Medulla oblongata (tissue), 1 donor: Measurements from ENCODE around the gene LOX.

Source experiments
- DNase-seq: peaks from one replicate; pipeline ENCODE4 v3.0.0-alpha.2; 2015; ENCODE audit errors: extremely low spot score

The LOX gene

GRCh38 chr5:122078116-122079110 is at the start of gene LOX:
TSS of gene LOX (minus strand) at chr5:122078259. CDS start at chr5:122077985, 274 bp downstream.
- DNase-seq, result no peak

DNA sequence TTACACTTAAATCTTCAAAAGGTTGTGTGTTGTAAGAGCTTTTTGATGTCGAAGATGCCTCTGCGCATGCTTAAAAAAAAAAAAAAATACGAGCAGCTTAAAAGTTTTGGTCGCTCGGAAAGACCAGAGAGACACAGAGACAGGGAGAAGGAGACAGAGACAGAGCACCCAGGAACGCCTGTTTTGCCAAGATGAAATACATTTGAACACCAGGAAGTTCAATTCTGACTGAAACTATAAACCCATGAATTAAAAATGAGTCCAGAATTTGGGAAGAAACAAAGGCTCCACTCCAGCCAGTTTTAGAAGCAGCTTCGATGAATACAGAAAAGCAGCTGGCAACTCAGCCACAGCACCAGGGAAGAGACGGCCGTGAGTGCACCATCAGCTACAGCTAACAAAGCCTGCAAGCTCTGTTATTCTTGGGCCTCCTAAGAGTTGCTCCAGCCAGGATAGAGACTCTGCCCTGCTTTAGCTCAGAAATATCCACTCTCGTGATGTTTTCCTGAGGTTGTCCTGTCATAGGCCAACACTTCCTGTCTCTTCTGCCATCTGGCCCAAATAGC is 48.8 kb upstream of the LOX start:
- DNase-seq, result peak; percentile 41

GRCh38 chr5:122126177-122126755 is 48.2 kb upstream of the LOX start:
- no peak for DNase-seq

GRCh38 chr5:122124766-122125165 is 46.7 kb upstream of the LOX start:
- no peak for DNase-seq

- DNase-seq, result no peak
Observed at GRCh38 chr5:122121479-122122465, 43.7 kb upstream of the LOX start.

GRCh38 chr5:122120957-122121356 is 42.9 kb upstream of the LOX start:
- DNase-seq, result no peak

- no peak for DNase-seq
Observed at GRCh38 chr5:122120493-122120892, 42.4 kb upstream of the LOX start.

DNA sequence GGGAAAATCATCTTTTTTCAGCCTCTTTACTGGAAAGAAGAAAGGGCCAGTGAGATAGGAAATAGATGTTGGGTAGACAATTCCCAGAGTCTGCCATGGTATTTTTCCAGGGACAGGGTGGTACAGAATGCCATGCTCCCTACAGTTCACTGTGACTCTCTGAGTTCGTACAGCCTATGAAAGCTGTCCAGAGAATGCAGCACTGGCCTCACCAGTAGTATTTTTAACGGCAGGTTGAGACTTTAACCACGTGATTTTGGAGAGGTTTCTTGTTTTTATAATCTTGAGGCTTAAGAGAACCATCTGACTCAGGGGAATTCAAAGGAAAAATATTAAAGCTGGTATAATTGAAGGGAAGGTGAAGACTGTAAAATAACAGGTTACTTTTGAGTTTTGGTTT is 41.1 kb upstream of the LOX start:
- no peak for DNase-seq

DNA sequence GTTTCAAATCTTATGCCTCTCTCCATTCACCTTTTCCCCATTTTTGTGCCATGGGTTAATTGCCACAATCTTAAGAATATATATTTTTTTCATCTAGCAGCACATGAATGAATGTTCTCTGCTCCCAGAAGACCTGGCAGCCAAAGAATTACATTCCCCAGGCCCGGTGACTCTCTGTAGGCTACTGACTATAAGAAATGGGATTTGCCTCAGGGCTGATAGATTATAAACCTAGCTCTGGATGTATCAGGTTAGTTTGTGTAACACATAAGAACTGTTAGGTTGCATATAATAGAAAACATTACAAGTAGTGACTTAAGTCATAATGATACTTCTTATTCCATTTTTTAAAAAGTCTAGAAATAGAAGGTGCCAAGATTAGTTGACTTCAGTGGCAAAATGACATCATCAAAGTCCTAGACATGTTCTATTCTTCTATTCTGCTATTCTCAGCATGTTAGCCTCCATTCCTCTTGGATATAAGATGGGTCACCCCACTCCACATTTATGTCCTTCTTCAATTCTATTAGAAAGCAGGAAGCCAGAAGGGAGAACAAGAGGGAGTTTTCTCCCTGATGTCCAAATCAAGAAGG is 40.4 kb upstream of the LOX start:
- DNase-seq, result no peak

GRCh38 chr5:122114501-122114900 is 36.4 kb upstream of the LOX start:
- no peak for DNase-seq

- no peak for DNase-seq
Observed at GRCh38 chr5:122112733-122113558, 34.9 kb upstream of the LOX start.

GRCh38 chr5:122112063-122112462 is 34.0 kb upstream of the LOX start:
- no peak for DNase-seq

DNA sequence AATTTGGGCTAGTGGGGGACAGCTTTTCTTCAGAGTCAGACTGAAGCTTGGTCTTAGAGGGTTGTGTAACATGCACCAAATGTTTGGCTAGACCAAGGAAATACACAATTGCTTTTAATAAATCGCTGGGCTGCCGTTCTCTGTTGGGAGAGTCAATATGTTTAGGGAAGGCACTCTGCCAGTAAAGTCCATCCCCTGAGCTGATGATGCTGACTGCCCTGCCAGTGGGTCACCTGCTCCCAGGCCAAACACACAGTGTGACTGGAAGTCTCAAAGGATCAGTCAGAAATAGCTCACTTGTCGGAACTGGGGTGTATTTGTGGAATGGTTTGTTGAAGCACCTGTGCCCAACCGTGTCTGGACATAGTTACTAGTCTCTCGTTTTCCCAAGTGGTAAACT is 33.4 kb upstream of the LOX start:
- no peak for DNase-seq

- DNase-seq, result no peak
Observed at GRCh38 chr5:122110987-122111386, 32.9 kb upstream of the LOX start.

- no peak for DNase-seq
Observed at GRCh38 chr5:122107016-122107415, 29.0 kb upstream of the LOX start.

DNA sequence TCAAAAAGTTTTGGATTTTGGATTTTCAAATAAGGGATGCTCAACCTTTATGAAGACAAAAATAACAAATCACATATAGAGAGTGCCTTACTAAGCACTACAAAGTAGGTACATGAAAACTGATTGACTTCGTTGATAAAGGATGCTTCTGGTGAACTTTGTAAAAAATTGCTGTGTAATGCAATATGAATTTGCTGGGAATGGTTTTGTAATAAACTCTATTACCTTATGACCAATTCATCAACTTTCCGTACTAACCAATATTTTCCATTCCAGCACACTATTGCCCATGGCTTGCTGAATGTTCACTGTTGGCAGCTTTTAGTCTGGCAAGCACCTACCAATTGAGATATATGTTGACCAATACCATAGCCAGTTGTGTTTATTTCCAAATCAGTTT is 27.9 kb upstream of the LOX start:
- no peak for DNase-seq

DNA sequence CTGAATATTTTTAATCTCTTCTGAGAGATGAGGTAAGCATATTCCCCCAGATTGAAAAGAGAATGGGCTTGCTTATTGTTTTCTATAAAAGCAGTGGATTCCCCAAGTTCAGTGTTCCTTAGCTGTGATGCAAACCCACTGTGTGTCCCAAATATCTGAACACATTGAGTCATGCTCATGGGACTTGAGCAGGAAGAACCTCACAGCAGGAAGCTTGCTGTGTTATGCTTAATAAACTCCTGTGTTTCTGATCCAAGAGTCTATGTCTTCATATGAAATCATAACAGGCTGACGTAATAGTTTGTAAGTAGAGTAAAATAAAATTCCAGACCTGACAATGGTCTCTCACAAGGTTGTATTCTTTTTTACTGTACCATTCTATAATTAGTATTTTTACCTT is 24.8 kb upstream of the LOX start:
- no peak for DNase-seq

DNA sequence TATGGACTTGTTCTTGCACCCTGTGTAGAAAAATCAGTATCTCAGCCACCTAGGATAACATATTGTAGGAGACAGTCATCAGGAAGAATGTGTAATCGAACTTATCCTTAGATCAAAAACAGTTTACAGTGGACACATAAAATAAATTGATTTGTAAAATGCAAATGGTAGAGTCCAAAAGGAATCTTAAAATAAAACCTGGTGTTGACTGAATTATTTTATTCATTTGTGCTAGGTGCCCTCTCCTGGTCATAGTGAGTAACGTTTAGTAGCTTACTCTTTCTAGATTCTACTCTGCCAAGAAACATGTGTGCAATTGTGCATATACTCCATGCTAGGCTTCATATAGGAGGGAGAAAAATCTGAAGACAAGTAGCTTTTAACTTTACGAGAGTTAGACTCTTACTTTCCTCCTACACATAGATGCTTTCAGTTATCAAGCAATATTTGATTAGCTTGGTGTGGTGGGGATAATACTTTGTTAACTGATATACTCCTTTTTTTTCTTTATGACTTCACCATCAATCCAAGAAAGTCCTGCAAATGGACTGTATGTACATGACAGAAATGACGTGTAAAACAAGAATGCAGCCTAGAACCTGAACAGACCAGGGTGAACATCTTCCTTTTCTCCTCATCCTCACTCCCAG is 23.7 kb upstream of the LOX start:
- DNase-seq, result peak; percentile 47

- DNase-seq, result no peak
Observed at GRCh38 chr5:122099060-122099790, 21.2 kb upstream of the LOX start.
